NCI-H2029 (cell line): ENCODE data around the gene EME1.

Source experiments
- DNase-seq: peaks from one replicate; lab custom pipeline; 2025; lab: John Stamatoyannopoulos, UW

Gene EME1

GRCh38 chr17:50363217-50364060 lies 9.6 kb upstream of the EME1 start:
- DNase-seq = no peak

- DNase-seq = no peak
Measured at GRCh38 chr17:50364061-50364458, 9.0 kb upstream of the EME1 start.

GRCh38 chr17:50364715-50365114 lies 8.3 kb upstream of the EME1 start:
- DNase-seq = no peak

DNA sequence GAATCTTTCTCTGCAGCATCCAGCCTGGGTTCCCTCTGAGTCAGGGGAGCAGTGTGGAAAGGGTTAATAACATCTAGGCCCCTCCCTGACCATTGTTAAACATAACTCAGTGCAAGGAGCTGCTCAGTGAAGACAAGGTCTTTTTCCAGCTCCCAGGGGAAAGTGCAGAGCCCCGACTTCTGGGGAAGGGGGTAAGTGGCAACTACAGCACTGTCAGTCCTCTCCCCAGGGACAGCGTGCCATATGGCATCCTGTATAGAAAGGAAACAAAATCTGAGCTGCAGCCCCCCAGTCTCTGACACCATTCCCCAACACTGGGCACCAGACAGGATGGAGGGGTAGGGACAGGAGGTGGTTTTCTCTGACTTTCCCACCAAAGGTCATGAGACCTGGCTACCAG lies 7.9 kb upstream of the EME1 start:
- no peak for DNase-seq

DNA sequence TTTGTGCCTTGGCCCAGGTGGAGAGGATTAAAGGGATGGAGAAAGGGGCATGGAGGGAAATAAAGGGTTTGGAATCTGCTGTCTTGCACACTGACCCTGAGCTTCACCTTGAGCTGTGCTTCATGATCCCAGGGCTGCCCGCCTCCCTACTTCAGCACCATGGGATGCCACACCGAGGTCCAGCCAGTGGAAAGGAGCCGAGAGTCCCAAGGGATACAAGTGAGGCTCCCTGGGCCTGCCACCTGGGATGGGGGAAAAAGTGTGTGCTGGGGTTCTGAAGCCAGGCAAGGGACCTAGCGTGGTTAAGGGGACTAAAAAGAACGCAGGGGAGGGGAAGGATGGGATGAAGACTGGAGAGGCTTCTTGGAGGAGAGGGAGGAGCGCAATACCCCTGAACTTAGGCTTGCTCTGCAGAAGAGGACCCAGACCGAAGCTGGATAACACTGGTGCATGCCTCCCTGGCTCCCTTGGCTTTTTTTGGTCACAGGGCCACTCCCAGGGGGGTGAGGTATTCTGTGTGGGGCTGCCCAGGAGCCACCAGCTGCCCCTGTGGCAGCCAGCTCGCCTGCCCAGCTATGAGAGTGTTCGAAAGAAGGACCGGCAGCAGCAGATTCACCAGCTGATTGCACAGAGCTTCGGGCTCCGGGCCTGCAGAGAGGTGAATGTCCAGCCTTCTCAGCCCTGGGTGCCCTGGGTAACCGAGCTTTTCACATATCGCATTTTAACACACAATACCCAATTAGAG lies 7.2 kb upstream of the EME1 start:
- no peak for DNase-seq

GRCh38 chr17:50367401-50367800 lies 5.6 kb upstream of the EME1 start:
- no peak for DNase-seq

DNA sequence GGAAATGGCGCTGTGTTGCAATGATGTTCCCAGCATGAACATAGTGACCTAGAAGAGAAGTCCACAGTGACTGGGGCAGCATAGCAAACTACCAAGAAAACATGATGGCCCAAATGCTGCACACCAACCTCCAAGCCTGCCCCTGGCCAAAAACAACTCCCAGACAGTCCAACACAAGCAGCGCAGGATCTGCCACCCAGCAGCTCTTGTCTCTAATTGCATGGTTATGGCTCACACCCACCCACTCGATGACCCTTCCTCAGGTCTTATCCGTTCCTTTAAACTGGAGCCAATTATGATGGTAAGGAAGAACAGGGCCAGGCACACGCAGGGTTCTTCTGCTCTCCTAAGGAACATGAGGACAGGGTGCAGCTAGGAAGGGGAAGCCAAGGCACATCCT lies 3.0 kb upstream of the EME1 start:
- no peak for DNase-seq

- DNase-seq = no peak
Measured at GRCh38 chr17:50371526-50371925, 1.5 kb upstream of the EME1 start.

- DNase-seq = no peak
Measured at GRCh38 chr17:50372222-50372757, 739 bp upstream of the EME1 start.

DNA sequence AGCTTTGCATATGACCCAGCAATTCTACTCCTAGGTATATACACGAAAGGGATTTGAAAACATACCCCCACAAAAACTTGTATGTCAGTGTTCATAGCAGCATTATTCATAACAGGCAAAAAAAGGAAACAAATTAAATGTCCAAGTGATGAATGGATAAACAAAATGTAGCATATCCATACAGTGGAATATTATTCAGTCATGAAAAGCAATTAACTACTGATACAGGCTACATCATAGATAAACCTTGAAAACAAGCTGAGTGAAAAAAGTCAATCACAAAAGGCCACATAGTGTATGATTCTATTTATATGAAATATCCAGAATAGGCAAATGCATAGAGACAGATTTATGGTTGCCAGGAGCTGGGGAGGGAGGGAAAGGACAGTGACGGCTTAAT lies 676 bp downstream of the EME1 start:
- DNase-seq = no peak

- no peak for DNase-seq
Measured at GRCh38 chr17:50375858-50376538, 3.0 kb downstream of the EME1 start.

DNA sequence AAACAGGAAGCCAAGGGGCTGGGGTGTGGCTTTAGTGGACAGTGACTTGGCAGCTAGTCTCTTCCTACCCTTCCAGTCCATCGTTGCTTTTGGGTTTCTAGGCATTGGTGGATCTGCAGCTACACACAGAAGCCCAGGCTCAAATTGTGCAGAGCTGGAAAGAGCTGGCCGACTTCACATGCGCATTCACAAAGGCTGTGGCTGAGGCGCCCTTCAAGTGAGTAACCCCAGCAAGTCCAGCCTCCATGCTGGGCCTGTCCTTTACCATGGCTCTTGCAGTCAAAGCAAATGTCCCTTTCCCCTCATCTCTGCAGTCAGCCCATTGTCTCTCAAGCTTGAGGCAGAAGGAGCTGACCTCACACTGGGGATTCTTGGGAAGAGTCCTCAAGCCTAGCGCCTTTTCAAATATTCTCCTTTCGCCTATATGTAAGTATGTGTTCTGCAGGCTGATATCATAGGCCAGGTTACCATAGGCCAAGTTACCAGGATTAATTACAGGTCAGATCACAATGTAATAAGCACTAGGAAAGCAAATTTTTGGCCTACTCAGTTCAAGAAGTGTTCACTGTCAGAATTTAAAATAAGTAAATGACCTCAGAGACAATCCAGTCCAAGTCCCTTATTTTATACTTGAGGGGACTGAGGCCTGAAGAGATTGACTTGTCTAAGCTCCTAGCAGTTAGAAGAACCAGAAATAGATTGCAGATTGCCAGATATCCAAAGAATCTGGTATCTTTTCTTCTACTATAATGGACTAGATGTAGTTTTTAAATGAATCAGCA lies 6.5 kb downstream of the EME1 start:
- DNase-seq = no peak

DNA sequence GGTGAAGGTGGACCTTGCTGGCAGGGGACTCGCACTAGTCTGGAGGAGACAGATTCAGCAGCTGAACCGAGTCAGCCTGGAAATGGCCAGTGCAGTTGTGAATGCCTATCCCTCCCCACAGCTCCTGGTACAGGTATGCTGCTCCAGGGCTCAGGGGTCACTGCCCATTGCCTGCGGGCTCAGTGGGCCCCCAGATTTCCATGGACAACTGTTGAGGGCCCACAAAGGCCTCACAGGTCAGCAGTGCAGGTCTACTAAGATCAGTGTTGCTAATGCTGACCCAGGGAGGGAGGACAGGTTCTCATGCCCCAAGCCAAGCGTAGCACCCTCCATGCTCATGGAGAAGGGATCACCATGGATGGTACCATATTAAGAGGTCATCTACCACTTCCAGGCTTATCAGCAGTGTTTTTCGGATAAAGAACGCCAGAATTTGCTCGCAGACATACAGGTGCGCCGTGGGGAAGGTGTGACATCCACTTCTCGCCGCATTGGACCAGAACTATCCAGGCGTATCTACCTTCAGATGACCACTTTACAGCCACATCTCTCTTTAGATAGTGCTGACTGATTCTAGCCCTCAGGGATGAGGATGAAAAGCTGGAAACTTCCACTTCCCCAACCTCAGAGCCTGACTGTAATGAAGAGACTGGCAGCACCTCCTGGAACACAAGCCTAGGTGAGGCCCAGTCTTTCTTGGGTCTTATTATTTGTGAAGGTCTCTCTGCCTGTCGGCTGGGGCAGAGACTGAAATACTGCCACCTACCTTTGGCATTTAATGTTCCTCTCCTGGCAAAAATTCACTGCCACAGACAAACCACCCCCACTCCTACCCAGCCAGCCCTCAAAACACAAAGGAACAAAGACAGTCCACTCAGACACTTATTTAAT lies 7.6 kb downstream of the EME1 start:
- no peak for DNase-seq

GRCh38 chr17:50381260-50381815 lies 8.3 kb downstream of the EME1 start:
- DNase-seq = no peak

DNA sequence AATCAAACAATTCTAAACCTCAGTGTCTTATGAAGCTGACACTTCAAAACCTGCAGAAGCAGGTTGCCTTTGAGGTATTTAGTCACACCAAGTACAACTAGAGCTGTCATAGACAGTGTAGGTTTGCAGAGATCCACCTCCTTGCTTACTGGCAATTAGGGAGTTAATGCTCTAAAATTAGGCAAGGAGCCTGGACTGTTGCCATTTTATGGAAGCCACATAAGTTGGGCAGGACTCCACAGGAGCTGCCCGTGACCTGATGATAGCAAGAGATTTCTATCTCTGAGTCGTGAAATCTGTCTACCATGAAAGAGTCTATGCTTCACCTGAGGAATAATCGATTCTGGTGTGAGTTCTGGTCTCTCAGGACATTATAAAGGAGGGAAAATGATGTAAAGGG lies 8.9 kb downstream of the EME1 start:
- no peak for DNase-seq

- no peak for DNase-seq
Measured at GRCh38 chr17:50382931-50383330, 9.9 kb downstream of the EME1 start.

- no peak for DNase-seq
Measured at GRCh38 chr17:50386510-50386909, 13.5 kb downstream of the EME1 start.

- no peak for DNase-seq
Measured at GRCh38 chr17:50388728-50389127, 15.7 kb downstream of the EME1 start.

GRCh38 chr17:50389534-50389933 lies 16.5 kb downstream of the EME1 start:
- DNase-seq = no peak

DNA sequence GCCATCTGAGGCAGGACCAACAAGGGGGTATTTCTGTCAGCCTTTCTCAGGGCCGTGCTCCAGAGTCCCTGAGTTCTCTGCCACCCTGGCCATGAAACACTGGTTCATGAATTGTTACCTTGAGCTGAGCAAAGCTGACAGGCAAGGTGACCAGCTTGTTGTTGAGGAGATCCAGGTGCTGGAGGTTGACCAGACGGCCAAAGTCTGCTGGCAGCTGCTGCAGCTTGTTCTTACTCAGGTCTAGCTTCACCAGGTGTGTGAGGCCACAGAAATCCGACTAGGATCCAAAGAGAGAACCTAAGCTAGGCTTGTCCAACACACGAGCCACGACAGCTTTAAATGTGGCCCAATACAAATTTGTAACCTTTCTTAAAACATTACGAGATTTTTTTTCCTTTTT lies 19.6 kb downstream of the EME1 start:
- no peak for DNase-seq

GRCh38 chr17:50393700-50394099 lies 20.7 kb downstream of the EME1 start:
- DNase-seq = no peak
